Activated CD4-positive, alpha-beta T cell treated with anti-CD3 and anti-CD28 coated beads for 36 hours (primary cell): ENCODE measurements around the gene RNF208. TPM values are rescaled to one million over a fixed set of nuclear protein-coding genes. Genes with fewer than 3 reads are reported as not detected.

Source experiments
- ATAC-seq: fragments of 200-7000 bp; cut with Tn5 transposase; one replicate; pipeline ENCODE4 v1.10.0; 2021; ENCODE audit warnings: mild to moderate bottlenecking, moderate library complexity
- CTCF ChIA-PET: fragments of 350-600 bp; sonication (Branson Sonifier 250); formaldehyde crosslinking; loops from one replicate; lab custom pipeline; 2021; ENCODE audit warnings: antibody characterized with exemption; lab: Charles Lee
- POLR2A ChIA-PET: fragments of 350-600 bp; sonication (Branson Sonifier 250); formaldehyde crosslinking; loops from one replicate; lab custom pipeline; 2021; ENCODE audit warnings: antibody characterized with exemption, inconsistent platforms; lab: Charles Lee
- DNase-seq: peaks from one replicate; pipeline ENCODE4 v3.0.0-alpha.2; 2020
- H3K27ac Mint-ChIP-seq: one replicate; pipeline ENCODE4 v1.8.0; 2021; ENCODE audit warnings: mixed read lengths
- H3K27me3 Mint-ChIP-seq: one replicate; pipeline ENCODE4 v1.8.0; 2021; ENCODE audit warnings: mixed read lengths
- H3K36me3 Mint-ChIP-seq: one replicate; pipeline ENCODE4 v1.8.0; 2021; ENCODE audit warnings: low read depth, mixed read lengths
- H3K4me1 Mint-ChIP-seq: one replicate; pipeline ENCODE4 v1.8.0; 2021; ENCODE audit warnings: mixed read lengths
- H3K4me3 Mint-ChIP-seq: one replicate; pipeline ENCODE4 v1.8.0; 2021; ENCODE audit warnings: mild to moderate bottlenecking, moderate library complexity, mixed read lengths
- H3K9me3 Mint-ChIP-seq: one replicate; pipeline ENCODE4 v1.8.0; 2021; ENCODE audit warnings: low read depth, mixed read lengths
- intact Hi-C, 2 experiments: fragments of 100-400 bp; cut with DNase I in 1 of 2; cut with micrococcal nuclease in 1 of 2; formaldehyde crosslinking; loops; one replicate each; pipeline versions ENCODE4 v1.14.2 to v1.15.1; 2022 to 2024; cut with DNase I, micrococcal nuclease
- total RNA-seq, 2 experiments: library from RNA; stranded (reverse); gene quantifications; one replicate each; pipeline ENCODE4 v1.2.3, GENCODE V29; 2021

Gene RNF208
- total RNA-seq, 2 experiments from 2014 or later = 7.1 to 8.9 TPM

- ChIA-PET CTCF (interaction anchor here (0.7 to 1.3 kb wide), 9 partner anchors 10 to 115 kb away, joined by 3 to 5 read pairs (median 4); partner anchors contain the start of genes ANAPC2, MAN1B1, NELFB and RNF224), POLR2A (interaction anchor here (0.5 to 1.2 kb wide), 7 partner anchors 12 to 424 kb away, joined by 3 to 8 read pairs (median 4); partner anchors contain the start of genes SSNA1 and TUBB4B)
- H3K4me3 Mint-ChIP-seq = peak overlapping the region; percentile 79
- no peak for ATAC-seq
- H3K9me3 Mint-ChIP-seq = no peaks in the 10 kb centered on the region
- no peaks in the 10 kb centered on the region for H3K27me3 Mint-ChIP-seq
- peak overlapping the region; percentile 76 for H3K27ac Mint-ChIP-seq
- H3K36me3 Mint-ChIP-seq = peaks cover 4% of the 10 kb centered on the region
- intact Hi-C loops = loop anchor here in 1 of 2 experiments (5.0 kb wide), 1 partner anchor 314 kb away; the partner anchor contains the start of gene TRAF2
- peaks cover 30% of the 10 kb centered on the region for H3K4me1 Mint-ChIP-seq
- no peak for DNase-seq
These were observed 20.7 kb downstream of the RNF208 start for GRCh38 chr9:137201205-137201868.

GRCh38 chr9:137200311-137201204, 21.5 kb downstream of the RNF208 start, which contains the start of gene TPRN:
TPRN (minus strand) TSS chr9:137200741; CDS start chr9:137200711, 30 bp downstream.
- intact Hi-C loops = loop anchor here (1.0 to 5.0 kb wide), 13 partner anchors 12 to 717 kb away; partner anchors contain the start of genes ANAPC2 (in 2 of the 2), SSNA1 (in 2 of the 2), ABCA2 (in 1 of the 2) and EXD3 (in 1 of the 2)
- Mint-ChIP-seq H3K4me3 (peak within 1 kb of the TSS; percentile 79), H3K27ac (peak within 1 kb of the TSS; percentile 76), H3K9me3 (no peaks in the 10 kb centered on the region), H3K27me3 (no peaks in the 10 kb centered on the region), H3K36me3 (peaks cover 1% of the 10 kb centered on the region), H3K4me1 (peaks cover 29% of the 10 kb centered on the region)
- ChIA-PET CTCF (interaction anchor here (0.7 to 1.1 kb wide), 7 partner anchors 10 to 114 kb away, joined by 3 to 5 read pairs (median 4); partner anchors contain the start of genes MAN1B1, NELFB, RNF224 and TUBB4B), POLR2A (interaction anchor here (0.5 to 1.2 kb wide), 7 partner anchors 12 to 425 kb away, joined by 3 to 8 read pairs (median 4); partner anchors contain the start of genes SSNA1 and TUBB4B)
- DNase-seq (peak; percentile 99), ATAC-seq (peak; percentile 99)

GRCh38 chr9:137199411-137200121, 22.5 kb downstream of the RNF208 start:
- H3K27ac Mint-ChIP-seq = no peak overlapping the region
- no peaks in the 10 kb centered on the region for H3K36me3 Mint-ChIP-seq
- no peaks in the 10 kb centered on the region for H3K27me3 Mint-ChIP-seq
- H3K9me3 Mint-ChIP-seq = no peaks in the 10 kb centered on the region
- peaks cover 29% of the 10 kb centered on the region for H3K4me1 Mint-ChIP-seq
- ChIA-PET POLR2A (no interaction called here), CTCF (no interaction called here)
- ATAC-seq = no peak
- H3K4me3 Mint-ChIP-seq = peak overlapping the region; percentile 72
- no peak for DNase-seq
- intact Hi-C loops = loop anchor here (1.0 to 5.0 kb wide), 13 partner anchors 11 to 716 kb away; partner anchors contain the start of genes ANAPC2 (in 2 of the 2), SSNA1 (in 2 of the 2), ABCA2 (in 1 of the 2) and EXD3 (in 1 of the 2)

GRCh38 chr9:137198902-137199283, 23.1 kb downstream of the RNF208 start:
- CTCF ChIA-PET = interaction anchor here (0.5 kb wide), 1 partner anchor 527 kb away, joined by 3 read pairs; no protein-coding TSS in a partner anchor
- POLR2A ChIA-PET = interaction anchor here (1.0 kb wide), 1 partner anchor 45 kb away, joined by 3 read pairs; no protein-coding TSS in a partner anchor
- Mint-ChIP-seq H3K9me3 (no peaks in the 10 kb centered on the region), H3K4me1 (peaks cover 22% of the 10 kb centered on the region), H3K27ac (no peak overlapping the region), H3K27me3 (no peaks in the 10 kb centered on the region), H3K36me3 (no peaks in the 10 kb centered on the region), H3K4me3 (peak overlapping the region; percentile 72)
- no peak for DNase-seq
- intact Hi-C loops = no loop called here
- no peak for ATAC-seq

- ChIA-PET CTCF (interaction anchor here (0.5 kb wide), 1 partner anchor 527 kb away, joined by 3 read pairs; no protein-coding TSS in a partner anchor), POLR2A (interaction anchor here (1.0 kb wide), 1 partner anchor 46 kb away, joined by 3 read pairs; no protein-coding TSS in a partner anchor)
- Mint-ChIP-seq H3K9me3 (no peaks in the 10 kb centered on the region), H3K27me3 (no peaks in the 10 kb centered on the region), H3K4me3 (peak overlapping the region; percentile 33), H3K4me1 (peaks cover 20% of the 10 kb centered on the region), H3K36me3 (no peaks in the 10 kb centered on the region), H3K27ac (no peak overlapping the region)
- DNase-seq = no peak
- no peak for ATAC-seq
- intact Hi-C loops = no loop called here
These were observed 23.8 kb downstream of the RNF208 start for GRCh38 chr9:137198051-137198901.

- ChIA-PET CTCF (interaction anchor here (0.5 to 1.0 kb wide), 3 partner anchors 45 to 223 kb away, joined by 3 to 4 read pairs (median 3); no protein-coding TSS in a partner anchor), POLR2A (no interaction called here)
- ATAC-seq (no peak), DNase-seq (no peak)
- Mint-ChIP-seq H3K9me3 (no peaks in the 10 kb centered on the region), H3K27me3 (no peaks in the 10 kb centered on the region), H3K4me3 (no peak overlapping the region), H3K27ac (no peak overlapping the region), H3K4me1 (peaks cover 7% of the 10 kb centered on the region), H3K36me3 (peaks cover 1% of the 10 kb centered on the region)
- intact Hi-C loops = no loop called here
These were observed 26.4 kb downstream of the RNF208 start for GRCh38 chr9:137195525-137196220.

- CTCF ChIA-PET = interaction anchor here (0.7 to 1.0 kb wide), 2 partner anchors 75 to 224 kb away, joined by 3 to 4 read pairs; no protein-coding TSS in a partner anchor
- intact Hi-C loops = no loop called here
These were observed 27.1 kb downstream of the RNF208 start for GRCh38 chr9:137194909-137195308.

GRCh38 chr9:137194388-137194787, 27.7 kb downstream of the RNF208 start:
- Mint-ChIP-seq H3K4me3 (no peak overlapping the region), H3K36me3 (peaks cover 4% of the 10 kb centered on the region), H3K27me3 (no peaks in the 10 kb centered on the region), H3K4me1 (peaks cover 12% of the 10 kb centered on the region), H3K9me3 (no peaks in the 10 kb centered on the region), H3K27ac (no peak overlapping the region)
- POLR2A ChIA-PET = interaction anchor here (0.6 kb wide), 1 partner anchor 16 kb away, joined by 3 read pairs; no protein-coding TSS in a partner anchor
- no peak for ATAC-seq
- CTCF ChIA-PET = interaction anchor here (0.9 kb wide), 1 partner anchor 29 kb away, joined by 3 read pairs; no protein-coding TSS in a partner anchor
- no peak for DNase-seq
- intact Hi-C loops = no loop called here

More at GRCh38 chr9:137194909-137195308, 27.1 kb downstream of the RNF208 start:
- ATAC-seq (no peak), DNase-seq (no peak)
- no peaks in the 10 kb centered on the region for H3K27me3 Mint-ChIP-seq
- no peak overlapping the region for H3K27ac Mint-ChIP-seq
- H3K36me3 Mint-ChIP-seq = peaks cover 4% of the 10 kb centered on the region
- H3K4me3 Mint-ChIP-seq = no peak overlapping the region
- H3K9me3 Mint-ChIP-seq = no peaks in the 10 kb centered on the region
- POLR2A ChIA-PET = no interaction called here
- H3K4me1 Mint-ChIP-seq = peaks cover 10% of the 10 kb centered on the region

GRCh38 chr9:137193771-137194170, 28.3 kb downstream of the RNF208 start:
- no peak overlapping the region for H3K27ac Mint-ChIP-seq
- no peaks in the 10 kb centered on the region for H3K27me3 Mint-ChIP-seq
- DNase-seq (no peak), ATAC-seq (no peak)
- no peaks in the 10 kb centered on the region for H3K9me3 Mint-ChIP-seq
- no peak overlapping the region for H3K4me3 Mint-ChIP-seq
- peaks cover 15% of the 10 kb centered on the region for H3K4me1 Mint-ChIP-seq
- intact Hi-C loops = no loop called here
- H3K36me3 Mint-ChIP-seq = peaks cover 4% of the 10 kb centered on the region
- ChIA-PET CTCF (interaction anchor here (0.9 to 1.1 kb wide), 2 partner anchors 10 to 30 kb away, joined by 3 to 4 read pairs; no protein-coding TSS in a partner anchor), POLR2A (interaction anchor here (0.6 kb wide), 1 partner anchor 16 kb away, joined by 3 read pairs; no protein-coding TSS in a partner anchor)
